Measurements from ENCODE around the gene GPR55. TPM values are rescaled to one million over a fixed set of nuclear protein-coding genes. Genes with fewer than 3 reads are reported as not detected.
A peak's percentile ranks its signal among the peaks of the same experiment; 100 is the strongest.

The GPR55 gene
- total and polyA plus RNA-seq, 2 donors (not counting 1 experiment from before 2014, with no cell fraction given), result 3.0 to 4.1 TPM

DNA sequence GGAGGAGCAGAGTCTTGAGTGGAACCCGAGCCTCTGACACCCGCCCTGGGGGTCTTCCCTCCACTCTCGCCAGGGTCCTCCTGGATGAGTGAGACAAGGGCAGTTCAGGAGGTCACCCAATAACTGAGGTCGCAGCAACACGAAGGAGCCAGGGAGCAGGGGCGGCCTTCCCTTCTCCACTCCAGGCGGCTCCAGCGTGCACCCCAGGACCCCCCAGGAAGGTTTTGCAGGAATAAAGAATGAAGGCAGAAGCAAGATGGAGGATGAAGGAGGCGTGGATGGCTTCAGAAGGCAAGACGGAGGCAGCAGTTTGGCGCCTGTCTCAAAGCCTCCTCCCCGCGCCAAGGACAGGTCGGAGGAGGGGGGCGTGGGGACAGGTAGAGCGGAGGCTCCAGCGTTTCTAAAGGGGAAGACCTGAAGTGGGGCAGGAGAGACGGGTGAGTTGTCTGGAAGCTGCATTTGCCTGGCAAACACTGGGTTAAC lies 60.9 kb downstream of the GPR55 start:
- H3K4me2 ChIP-seq (replicated peaks; ENCODE audit: low read depth, low read length, poor library complexity, severe bottlenecking), result peak overlapping the region; percentile 99

More for the DNA sequence above, 60.9 kb downstream of the GPR55 start:
- H3K27me3 Mint-ChIP-seq, result peaks cover 7% of the 10 kb centered on the region
- peaks cover 0 to 16% (median 0%) of the 10 kb centered on the region in 3 donors for H3K9me3 ChIP-seq (ENCODE audit: control extremely low read depth in 1 of 3, control insufficient read depth in 2 of 3, insufficient read depth in 1 of 3, low read length in 2 of 3)
- TF ChIP-seq, protein P1, sequence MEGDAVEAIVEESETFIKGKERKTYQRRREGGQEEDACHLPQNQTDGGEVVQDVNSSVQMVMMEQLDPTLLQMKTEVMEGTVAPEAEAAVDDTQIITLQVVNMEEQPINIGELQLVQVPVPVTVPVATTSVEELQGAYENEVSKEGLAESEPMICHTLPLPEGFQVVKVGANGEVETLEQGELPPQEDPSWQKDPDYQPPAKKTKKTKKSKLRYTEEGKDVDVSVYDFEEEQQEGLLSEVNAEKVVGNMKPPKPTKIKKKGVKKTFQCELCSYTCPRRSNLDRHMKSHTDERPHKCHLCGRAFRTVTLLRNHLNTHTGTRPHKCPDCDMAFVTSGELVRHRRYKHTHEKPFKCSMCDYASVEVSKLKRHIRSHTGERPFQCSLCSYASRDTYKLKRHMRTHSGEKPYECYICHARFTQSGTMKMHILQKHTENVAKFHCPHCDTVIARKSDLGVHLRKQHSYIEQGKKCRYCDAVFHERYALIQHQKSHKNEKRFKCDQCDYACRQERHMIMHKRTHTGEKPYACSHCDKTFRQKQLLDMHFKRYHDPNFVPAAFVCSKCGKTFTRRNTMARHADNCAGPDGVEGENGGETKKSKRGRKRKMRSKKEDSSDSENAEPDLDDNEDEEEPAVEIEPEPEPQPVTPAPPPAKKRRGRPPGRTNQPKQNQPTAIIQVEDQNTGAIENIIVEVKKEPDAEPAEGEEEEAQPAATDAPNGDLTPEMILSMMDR (IDR thresholded peaks at IDR 0.05), result no peak
- no peak for TF ChIP-seq EZH2 (IDR thresholded peaks at IDR 0.05; ENCODE audit: borderline replicate concordance, insufficient read depth, low read depth, low read length, poor library complexity, severe bottlenecking)
- POLR2A ChIA-PET, result interaction anchor here (0.9 to 1.1 kb wide), 3 partner anchors 10 to 14 kb away, joined by 3 to 4 read pairs (median 3); no protein-coding TSS in a partner anchor
- peaks cover 5% of the 10 kb centered on the region for H4K20me1 ChIP-seq (ENCODE audit: control insufficient read depth, insufficient read depth, low read length, poor library complexity, severe bottlenecking)
- peak overlapping the region; percentile 78 for H3K9ac ChIP-seq (ENCODE audit: low read length)
- H3K79me2 ChIP-seq (ENCODE audit: control insufficient read depth, insufficient read depth, low read length), result peaks cover 30% of the 10 kb centered on the region
- peaks cover 56% of the 10 kb centered on the region for H3K4me1 Mint-ChIP-seq
- DNase-seq (no peak), ATAC-seq (ENCODE audit: low read depth) (no peak)
- peaks cover 2% of the 10 kb centered on the region for H3K9me3 Mint-ChIP-seq (ENCODE audit: insufficient read depth)
- H3K27ac ChIP-seq (ENCODE audit: low read length in 2 of 2), result peak overlapping the region; percentile 25 to 39
- intact Hi-C loops (cut with micrococcal nuclease), result loop anchor here (1.0 to 2.0 kb wide), 2 partner anchors 15 to 49 kb away; no protein-coding TSS in a partner anchor
- peak overlapping the region; percentile 22 to 83 (median 65) for H3K4me3 ChIP-seq (ENCODE audit: control extremely low read depth in 1 of 5, extremely low read depth in 1 of 5, insufficient read depth in 1 of 5, low read depth in 2 of 5, low read length in 4 of 5)
- peaks cover 40 to 54% of the 10 kb centered on the region in 2 donors for H3K4me1 ChIP-seq (ENCODE audit: control insufficient read depth in 2 of 2, insufficient read depth in 2 of 2, low read length in 2 of 2)
- H3K27me3 ChIP-seq (replicated peaks in 1 of 4; ENCODE audit: control extremely low read depth in 1 of 4, control insufficient read depth in 3 of 4, insufficient read depth in 4 of 4, low read length in 3 of 4), result no peaks in the 10 kb centered on the region
- no peaks in the 10 kb centered on the region for H3K36me3 ChIP-seq (replicated peaks in 1 of 2; ENCODE audit: control extremely low read depth in 1 of 2, control insufficient read depth in 1 of 2, extremely low read depth in 1 of 2, insufficient read depth in 2 of 2, low read length in 1 of 2)
- WGBS (ENCODE audit: insufficient coverage), result 51% methylated on average over 15 of the region's 18 CpGs
- peak overlapping the region; percentile 74 for H3K27ac Mint-ChIP-seq
- H2AFZ ChIP-seq (ENCODE audit: insufficient read depth, low read depth, low read length, poor library complexity, severe bottlenecking), result peak overlapping the region; percentile 89
- CTCF ChIA-PET, result interaction anchor here (0.6 to 5.5 kb wide), 9 partner anchors 9 to 123 kb away, joined by 3 to 40 read pairs (median 5); no protein-coding TSS in a partner anchor
- H3K4me3 Mint-ChIP-seq, result peak overlapping the region; percentile 90

Measured in B cell (primary cell).